Activated CD8-positive, alpha-beta memory T cell treated with anti-CD3 and anti-CD28 coated beads, Interleukin-2, amount 50 U/mL, for 24 hours (primary cell): ENCODE data around the gene AGBL1.

ENCODE experiments used
- DNase-seq: peaks from one replicate; pipeline ENCODE4 v3.0.0-alpha.2; 2020; ENCODE audit errors: extremely low read depth

The AGBL1 gene

DNA sequence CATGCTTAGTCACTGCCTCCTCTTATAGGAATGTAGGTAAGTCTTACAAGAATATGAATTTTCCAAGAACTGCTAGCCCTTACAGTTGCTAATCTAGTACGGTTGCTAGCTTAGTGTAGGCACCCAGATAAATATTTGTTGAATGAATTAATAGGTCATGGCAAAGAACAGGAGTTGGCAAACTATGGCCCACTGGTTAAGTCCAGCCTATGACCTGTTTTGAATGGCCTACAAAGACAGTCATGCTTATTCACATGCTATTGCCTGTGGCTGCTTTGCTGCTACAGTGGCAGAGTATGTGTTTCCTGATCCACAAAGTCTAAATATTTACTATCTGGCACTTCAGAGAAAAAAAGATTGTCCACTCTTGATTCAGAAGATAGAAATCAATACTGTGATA lies 631.8 kb downstream of the AGBL1 start:
- no peak for DNase-seq

DNA sequence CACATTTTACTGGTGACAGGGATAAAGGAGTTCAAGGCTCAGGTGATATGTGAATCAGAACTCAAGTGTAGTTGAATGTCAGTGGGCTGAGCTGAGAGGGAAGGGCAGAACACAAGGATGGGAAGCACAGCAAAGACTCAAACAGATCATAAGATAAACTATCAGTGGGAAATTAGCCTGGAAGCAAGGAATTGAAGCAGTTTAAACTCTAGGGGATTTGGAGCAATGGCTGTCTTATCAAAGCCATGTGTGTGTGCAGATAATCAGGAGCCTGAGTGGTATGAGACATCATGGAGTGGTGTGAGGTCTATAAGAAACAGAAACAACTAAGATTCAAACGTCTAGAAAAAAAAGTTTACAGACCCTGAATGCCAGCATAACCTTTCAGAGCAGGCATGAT lies 634.6 kb downstream of the AGBL1 start:
- no peak for DNase-seq

- DNase-seq = no peak
Measured at GRCh38 chr15:86725628-86726027, 646.0 kb downstream of the AGBL1 start.

DNA sequence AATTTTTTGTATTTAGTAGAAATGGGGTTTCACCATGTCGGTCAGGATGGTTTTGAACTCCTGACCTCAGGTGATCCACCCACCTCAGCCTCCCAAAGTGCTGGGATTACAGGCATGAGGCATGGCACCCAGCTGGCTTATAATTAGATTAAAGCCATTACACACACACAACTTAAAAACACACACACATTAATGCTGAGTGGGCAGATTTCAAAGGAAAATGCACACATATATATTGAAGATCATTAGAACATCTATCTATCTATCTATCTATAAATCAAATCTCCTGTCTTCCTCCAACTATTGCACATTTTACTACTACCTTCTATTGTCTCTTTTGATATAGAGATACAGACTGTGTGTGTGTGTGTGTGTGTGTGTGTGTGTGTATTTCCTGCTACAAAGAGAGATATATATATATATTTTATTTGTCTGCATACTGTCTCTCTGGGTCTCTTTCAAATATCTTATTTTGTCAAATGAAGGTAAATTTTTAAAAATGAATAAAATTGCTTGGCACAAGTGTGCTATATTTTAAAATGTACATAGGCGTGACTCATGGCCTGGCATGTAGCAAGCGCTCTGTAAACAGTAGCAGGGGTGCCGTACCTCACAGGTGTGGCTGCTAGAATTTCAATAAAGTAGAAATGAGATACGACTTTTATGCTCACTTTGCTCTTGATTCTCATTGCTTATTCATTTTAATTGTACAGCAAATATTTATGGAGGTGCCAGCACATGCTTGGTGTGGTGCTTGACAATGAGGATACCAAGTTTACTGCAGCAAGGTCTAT lies 655.8 kb downstream of the AGBL1 start:
- no peak for DNase-seq

DNA sequence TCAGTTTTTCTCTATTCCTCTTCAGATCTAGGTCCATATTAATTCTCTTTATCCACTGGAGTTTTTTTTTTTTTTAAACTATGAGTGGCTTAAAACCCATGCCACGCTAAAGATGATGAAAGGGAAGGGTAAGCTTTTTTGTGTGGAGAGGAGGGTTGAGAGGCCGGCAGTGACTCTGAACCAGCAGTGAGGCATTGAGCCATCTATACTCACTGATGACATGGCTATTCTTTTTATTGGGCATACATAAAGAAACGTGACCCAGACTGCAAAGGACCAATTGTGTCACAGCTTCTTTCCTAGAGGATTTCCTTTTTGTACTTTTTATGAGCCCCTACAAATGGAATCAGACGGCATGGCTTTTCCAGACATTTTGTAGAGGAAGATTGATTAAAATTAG lies 662.2 kb downstream of the AGBL1 start:
- DNase-seq = no peak

GRCh38 chr15:86743283-86743903 lies 663.7 kb downstream of the AGBL1 start:
- peak; percentile 40 for DNase-seq

- no peak for DNase-seq
Measured at GRCh38 chr15:86744198-86744780, 664.6 kb downstream of the AGBL1 start.

DNA sequence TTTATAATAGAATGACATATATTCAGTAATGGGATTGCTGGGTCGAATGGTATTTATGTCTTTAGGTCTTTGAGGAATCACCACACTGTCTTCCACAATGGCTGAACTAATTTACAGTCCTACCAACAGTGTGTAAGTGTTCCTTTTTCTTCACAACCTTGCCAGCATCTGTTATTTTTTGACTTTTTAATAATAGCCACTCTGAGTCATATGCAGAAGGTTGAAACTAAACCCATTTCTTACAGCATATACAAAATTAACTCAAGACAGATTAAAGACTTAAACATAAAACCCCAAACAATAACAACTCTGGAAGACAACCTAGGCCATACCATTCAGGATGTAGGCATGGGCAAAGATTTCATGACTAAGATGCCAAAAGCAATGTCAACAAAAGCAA lies 671.4 kb downstream of the AGBL1 start:
- no peak for DNase-seq

DNA sequence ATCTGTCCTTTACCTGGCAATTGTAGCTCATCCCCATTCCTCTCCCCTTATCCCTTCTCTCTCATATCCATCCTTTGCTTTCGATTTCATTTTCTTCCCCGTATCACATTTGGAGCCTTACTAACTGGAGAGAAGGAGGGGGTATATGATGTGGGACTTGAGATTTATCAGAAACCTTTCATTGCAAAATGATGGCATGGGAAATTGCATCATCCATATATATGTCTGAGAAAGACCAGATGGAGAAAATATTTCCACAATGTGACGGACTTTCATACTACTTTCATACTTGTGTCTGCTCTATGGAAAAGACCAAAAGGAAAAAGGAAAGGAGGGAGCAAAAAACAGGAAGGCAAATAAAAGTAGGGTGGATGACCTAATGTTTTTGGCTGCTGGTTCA lies 675.2 kb downstream of the AGBL1 start:
- DNase-seq = no peak

DNA sequence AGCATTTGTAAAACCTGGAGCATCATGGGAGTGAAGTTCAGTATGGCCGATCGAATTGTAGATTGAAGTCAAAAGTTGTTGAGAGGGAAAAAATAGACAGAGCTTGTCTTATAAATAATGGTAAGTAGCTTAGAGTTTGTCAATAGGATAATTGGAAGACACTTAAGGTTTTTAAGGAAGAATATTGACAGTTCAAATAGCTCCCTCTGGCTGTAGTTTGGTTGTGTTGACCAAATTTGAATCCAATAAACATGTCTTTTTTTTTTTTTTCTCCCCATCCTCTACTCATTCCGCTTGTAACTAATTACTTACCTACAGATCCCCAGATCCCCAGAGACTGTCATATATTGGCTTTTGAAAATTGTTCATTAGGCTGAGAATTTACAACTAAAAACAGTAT lies 677.0 kb downstream of the AGBL1 start:
- no peak for DNase-seq

DNA sequence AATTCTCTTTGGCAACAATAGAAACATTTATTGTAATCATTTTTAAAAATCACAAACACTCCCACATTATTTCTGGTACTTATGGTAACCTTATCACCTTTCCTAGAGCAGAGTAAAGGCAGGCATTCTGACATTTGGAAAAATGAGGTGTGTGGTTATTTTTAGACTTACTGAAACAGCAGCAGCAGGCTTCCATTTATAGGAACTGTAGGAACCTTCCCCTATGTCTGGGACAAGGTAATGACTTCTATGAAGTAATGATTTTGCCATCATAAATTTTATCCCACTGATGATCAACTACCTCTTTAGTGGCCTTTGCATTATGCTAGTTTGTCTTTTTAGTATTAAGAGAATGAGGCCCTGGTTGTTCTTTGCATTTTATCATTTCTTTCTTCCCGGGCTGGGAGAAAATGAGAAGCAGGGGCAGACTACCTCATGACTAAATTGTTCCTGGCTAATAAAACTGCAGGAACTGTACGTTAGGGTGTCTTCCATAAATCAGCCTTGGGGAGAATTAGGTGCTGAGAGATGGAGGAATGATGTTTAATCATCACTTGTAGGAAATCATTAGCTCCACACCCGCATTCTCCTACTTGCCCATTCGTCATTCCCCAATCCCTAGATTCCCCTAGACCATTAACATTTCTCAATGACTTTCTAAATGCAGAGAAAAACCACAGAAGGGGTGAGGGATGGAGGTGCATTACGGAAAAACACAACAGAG lies 680.3 kb downstream of the AGBL1 start:
- DNase-seq = no peak

DNA sequence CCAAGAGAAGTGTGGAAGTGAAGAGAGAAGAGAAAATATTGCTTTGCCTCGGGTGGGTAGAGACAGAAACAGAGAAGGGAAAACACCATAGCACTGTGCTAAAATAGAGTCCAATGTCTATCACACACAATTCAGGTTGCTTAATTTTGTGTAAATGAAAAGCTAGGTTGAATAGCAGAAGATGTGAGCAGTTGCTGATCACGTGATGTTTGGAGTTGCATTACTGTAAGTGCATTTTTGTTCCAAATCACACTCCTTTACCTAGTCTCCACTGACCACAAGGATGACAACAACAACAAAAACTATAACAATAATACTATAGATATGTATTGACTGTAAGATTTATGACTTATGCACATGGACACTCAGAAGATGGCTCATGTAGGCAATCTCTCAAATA lies 683.2 kb downstream of the AGBL1 start:
- DNase-seq = no peak

- DNase-seq = no peak
Measured at GRCh38 chr15:86764021-86764420, 684.4 kb downstream of the AGBL1 start.

DNA sequence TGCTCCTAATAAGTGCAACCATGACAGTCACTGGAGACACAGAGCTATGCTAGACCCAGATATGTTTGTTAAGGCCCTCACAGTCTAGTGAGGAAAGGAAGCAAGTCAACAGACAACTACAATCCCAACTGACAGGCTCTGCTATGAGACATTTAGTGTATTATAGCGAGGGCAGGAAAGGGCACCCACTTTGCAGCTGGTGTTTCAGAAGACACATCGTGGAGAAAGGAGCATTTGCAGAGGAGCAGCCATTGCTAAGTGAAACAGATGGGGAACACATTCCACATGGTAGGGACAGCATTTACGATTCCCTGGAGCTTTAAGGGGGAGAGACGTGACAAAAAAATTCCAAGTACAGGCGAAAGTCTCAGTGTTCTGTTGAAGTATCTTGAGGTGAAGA lies 685.6 kb downstream of the AGBL1 start:
- no peak for DNase-seq

- DNase-seq = no peak
Measured at GRCh38 chr15:86772369-86773059, 692.8 kb downstream of the AGBL1 start.

- no peak for DNase-seq
Measured at GRCh38 chr15:86773736-86774135, 694.1 kb downstream of the AGBL1 start.

- no peak for DNase-seq
Measured at GRCh38 chr15:86776145-86776544, 696.5 kb downstream of the AGBL1 start.

- no peak for DNase-seq
Measured at GRCh38 chr15:86796521-86796920, 716.9 kb downstream of the AGBL1 start.

- no peak for DNase-seq
Measured at GRCh38 chr15:86797135-86797534, 717.5 kb downstream of the AGBL1 start.

- DNase-seq = no peak
Measured at GRCh38 chr15:86799226-86799625, 719.6 kb downstream of the AGBL1 start.

DNA sequence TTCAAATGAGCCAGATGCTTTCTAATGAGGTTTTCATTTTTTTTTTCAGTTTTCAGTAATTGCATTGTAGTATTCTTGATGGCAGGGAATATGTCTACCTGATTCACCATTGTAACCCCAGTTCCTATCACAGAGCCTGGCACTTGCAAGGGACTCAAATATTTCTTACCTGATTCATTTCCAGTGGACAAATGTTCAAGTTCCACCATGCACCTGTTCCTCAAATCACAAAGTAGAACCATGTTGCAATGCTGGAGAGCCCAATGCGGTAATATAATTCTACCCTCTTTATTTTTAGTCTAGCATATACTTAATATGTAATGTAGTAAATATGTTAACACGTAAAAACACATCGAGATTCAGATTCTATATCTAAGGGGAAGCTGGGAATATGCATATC lies 722.6 kb downstream of the AGBL1 start:
- no peak for DNase-seq

- no peak for DNase-seq
Measured at GRCh38 chr15:86804406-86804805, 724.7 kb downstream of the AGBL1 start.
